ENCODE data around the gene PTPN9.
"Not testable (repeated sequence)": the region's sequence is repeated elsewhere in the genome, so short reads cannot be mapped to it uniquely, and the experiment has no call there.

Gene PTPN9

GRCh38 chr15:75452865-75453702, 126.0 kb downstream of the PTPN9 start:
- FAIRE-seq: no peak

DNA sequence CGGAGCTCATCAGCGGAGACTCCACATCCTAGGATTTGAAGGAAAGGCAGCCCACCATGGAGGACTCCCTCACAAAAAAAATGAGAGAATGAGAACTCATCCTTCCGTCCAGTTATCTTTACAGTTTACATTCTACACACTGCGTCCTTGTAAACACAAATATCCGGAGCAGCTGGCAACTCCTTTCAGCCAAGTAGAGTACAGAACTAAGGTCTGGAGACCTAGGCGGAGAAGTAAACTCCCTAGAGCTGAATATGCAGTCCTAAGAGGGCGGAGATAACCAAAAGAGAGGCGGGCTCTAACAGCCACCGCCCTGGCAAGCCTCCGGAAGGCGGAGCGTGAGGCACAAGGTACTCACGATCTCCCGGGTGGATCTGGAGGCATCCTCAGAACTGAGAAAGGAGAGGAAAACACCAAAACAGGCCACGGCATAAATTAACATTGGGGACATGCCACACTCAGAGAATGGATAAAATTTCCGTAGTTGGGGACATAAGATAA, 126.7 kb downstream of the PTPN9 start:
- FAIRE-seq: peak; percentile 45

- FAIRE-seq: peak; percentile 92
These were observed 127.3 kb downstream of the PTPN9 start, which contains the start of gene SIN3A for GRCh38 chr15:75451674-75452363. SIN3A (minus strand) TSS chr15:75451690; CDS start chr15:75430375, 21,315 bp downstream.

- FAIRE-seq: no peak
These were observed 127.9 kb downstream of the PTPN9 start for GRCh38 chr15:75451202-75451673.

DNA sequence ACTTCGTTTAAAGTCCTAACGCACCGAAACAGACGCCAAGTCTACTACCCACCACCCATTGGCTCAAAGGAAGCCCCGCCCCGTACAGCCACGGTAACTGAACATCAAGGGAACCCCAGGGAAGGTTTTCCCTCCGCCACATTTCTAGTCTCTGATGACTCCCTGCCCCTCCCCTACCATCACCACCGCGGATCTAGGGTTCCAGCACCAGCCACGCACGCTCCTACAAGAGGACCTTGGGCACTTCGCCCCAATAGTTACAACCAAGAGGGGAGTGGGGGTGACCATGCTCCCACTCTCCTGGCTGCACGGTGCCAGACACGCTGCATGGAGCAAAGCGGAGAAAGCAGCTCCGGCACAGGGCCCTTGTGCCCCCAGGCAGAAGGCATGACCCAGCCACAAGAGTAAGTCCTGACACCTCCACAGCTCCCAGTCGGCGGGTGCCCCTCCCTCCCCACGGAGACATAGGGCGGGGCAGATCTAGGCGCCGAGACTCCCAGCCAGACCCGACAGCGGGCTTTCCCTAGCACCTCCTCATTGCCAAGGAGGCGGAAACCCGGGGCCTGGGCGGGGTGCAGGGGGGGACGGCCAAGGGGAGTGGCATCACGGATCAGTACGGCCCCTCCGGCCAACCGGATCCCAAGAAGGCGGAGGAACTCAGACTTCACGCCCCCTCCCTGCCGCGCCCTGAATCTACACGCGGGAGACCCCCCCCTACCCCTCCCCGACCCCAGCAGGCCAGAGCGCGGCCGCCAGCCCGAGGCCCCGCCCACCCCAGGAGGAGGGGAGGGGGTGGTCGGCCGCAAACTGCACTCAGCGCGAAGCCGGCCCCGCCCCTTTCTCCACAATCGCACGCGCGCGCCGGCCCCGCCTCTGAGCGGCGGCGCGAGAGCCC, 128.6 kb downstream of the PTPN9 start:
- no peak for FAIRE-seq

GRCh38 chr15:75449585-75450306, 129.4 kb downstream of the PTPN9 start:
- FAIRE-seq: no peak

DNA sequence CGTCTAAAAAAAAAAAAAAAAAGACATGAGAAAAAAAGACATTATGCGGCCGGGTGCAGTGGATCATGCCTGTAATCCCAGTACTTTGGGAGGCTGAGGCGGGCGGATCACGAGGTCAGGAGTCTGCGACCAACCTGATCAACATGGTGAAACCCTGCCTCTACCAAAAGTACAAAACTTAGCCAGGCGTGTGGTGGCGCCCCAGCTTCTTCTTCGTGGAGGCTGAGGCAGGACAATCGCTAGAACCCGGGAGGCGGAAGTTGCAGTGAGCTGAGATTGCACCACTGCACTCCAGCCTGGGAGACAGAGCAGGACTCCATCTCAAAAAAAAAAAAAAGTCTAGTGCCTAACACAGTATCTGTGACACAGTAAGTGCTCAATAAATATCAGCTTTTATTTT, 130.9 kb downstream of the PTPN9 start:
- not testable (repeated sequence) for FAIRE-seq

GRCh38 chr15:75446151-75446550, 133.0 kb downstream of the PTPN9 start:
- FAIRE-seq: no peak

DNA sequence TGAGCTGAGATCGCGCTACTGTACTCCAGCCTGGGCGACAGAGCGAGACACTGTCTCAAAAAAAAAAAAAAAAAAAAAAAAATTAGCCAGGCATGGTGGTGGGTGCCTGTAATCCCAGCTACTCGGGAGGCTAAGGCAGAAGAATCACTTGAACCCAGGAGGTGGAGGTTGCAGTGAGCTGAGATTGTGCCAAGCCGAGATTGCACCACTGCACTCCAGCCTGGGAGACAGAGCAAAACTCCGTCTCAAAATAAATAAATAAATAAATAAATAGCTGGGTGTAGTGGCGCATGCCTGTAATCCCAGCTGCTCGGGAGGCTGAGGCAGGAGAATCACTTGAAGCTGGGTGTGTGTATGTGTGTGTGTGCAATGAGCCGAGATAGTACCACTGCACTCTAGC, 133.8 kb downstream of the PTPN9 start:
- FAIRE-seq: not testable (repeated sequence)

GRCh38 chr15:75443972-75444453, 135.1 kb downstream of the PTPN9 start:
- FAIRE-seq: not testable (repeated sequence)

- no peak for FAIRE-seq
These were observed 141.4 kb downstream of the PTPN9 start for GRCh38 chr15:75437721-75438120.

- no peak for FAIRE-seq
These were observed 142.2 kb downstream of the PTPN9 start for GRCh38 chr15:75436881-75437280.

GRCh38 chr15:75431682-75432081, 147.4 kb downstream of the PTPN9 start:
- no peak for FAIRE-seq

- no peak for FAIRE-seq
These were observed 147.8 kb downstream of the PTPN9 start for GRCh38 chr15:75431270-75431669.

GRCh38 chr15:75430259-75430658, 148.9 kb downstream of the PTPN9 start:
- no peak for FAIRE-seq

- FAIRE-seq: no peak
These were observed 151.0 kb downstream of the PTPN9 start for GRCh38 chr15:75428152-75428551.

- no peak for FAIRE-seq
These were observed 153.1 kb downstream of the PTPN9 start for GRCh38 chr15:75425966-75426500.

DNA sequence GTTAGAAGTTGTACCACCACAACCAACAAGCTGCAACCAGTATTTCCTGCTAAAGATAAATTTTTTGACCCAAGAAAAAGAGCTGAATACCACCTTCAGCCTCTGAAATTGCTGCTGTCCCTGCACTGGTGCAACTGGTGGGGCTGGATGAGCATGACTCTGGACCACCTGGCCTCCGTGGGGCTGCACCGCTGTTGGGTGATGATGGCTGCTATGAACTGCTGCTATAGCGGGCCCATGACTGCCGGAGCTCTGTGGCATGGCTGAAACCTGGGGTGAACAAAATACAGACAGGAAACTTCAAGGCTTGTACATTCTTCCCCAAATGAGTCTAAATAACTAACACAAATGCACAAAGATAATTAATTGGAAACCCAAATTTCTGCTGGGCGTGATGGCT, 156.6 kb downstream of the PTPN9 start:
- no peak for FAIRE-seq

DNA sequence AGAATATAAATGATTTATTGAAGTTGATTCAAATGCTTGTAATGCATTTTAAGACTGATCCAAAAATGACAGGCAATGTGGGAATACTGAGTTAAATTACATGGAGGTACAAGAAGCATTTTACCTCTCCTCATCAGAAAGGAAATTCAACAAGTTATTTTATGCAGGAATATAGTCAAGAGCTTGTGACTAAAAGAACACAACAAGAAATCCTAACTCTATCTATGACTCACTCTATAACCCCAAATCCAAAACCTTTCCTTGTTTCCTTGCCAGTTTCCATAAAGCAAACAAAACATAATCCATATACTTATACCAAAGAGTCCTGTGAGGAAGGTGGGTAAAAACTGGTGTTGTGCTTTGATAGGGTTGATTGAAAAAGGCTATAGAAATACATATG, 158.4 kb downstream of the PTPN9 start:
- FAIRE-seq: no peak

DNA sequence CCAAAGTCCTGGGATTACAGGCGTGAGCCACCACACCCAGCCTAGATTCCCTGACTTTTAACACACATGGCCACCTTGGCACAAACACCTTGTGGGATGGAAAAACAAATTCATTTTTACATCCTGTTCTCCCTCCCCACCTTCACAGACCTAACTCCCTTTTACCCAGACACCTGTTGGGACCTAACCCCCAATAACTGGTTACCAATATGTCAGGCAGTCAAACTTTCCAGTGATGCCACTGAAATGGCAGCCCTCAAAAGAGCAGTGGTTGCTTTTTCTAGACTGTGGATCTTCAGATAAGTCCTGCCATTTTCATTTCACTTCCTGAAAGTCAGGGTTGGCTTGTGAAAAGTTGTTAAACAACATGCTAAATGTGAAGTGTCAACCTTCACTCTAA, 162.5 kb downstream of the PTPN9 start:
- FAIRE-seq: no peak
